ENCODE results near the gene APRT.

Gene APRT

DNA sequence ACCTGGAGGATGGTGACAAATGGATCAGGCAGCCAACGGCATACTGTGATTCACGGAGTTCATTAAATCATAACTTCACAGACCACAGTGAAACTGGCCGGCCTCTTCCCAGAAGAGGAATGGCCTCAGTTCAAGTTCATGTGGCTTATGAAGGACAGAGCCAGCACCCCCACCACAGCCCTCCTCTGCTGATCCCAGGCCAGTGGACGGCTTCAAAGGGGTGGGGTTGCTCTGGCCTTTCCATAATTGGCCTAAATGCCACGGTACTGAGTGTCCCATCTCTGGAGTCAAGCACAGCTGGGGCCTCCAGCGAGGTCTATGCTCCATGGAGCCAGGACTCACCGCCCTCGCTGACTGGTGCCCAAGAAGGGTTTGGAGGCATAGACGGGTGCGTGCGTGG, 23.7 kb upstream of the APRT start:
- TF ChIP-seq, protein P1, sequence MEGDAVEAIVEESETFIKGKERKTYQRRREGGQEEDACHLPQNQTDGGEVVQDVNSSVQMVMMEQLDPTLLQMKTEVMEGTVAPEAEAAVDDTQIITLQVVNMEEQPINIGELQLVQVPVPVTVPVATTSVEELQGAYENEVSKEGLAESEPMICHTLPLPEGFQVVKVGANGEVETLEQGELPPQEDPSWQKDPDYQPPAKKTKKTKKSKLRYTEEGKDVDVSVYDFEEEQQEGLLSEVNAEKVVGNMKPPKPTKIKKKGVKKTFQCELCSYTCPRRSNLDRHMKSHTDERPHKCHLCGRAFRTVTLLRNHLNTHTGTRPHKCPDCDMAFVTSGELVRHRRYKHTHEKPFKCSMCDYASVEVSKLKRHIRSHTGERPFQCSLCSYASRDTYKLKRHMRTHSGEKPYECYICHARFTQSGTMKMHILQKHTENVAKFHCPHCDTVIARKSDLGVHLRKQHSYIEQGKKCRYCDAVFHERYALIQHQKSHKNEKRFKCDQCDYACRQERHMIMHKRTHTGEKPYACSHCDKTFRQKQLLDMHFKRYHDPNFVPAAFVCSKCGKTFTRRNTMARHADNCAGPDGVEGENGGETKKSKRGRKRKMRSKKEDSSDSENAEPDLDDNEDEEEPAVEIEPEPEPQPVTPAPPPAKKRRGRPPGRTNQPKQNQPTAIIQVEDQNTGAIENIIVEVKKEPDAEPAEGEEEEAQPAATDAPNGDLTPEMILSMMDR (conservative IDR thresholded peaks at IDR 0.05): no peak
- H3K27ac ChIP-seq: no peak overlapping the region

DNA sequence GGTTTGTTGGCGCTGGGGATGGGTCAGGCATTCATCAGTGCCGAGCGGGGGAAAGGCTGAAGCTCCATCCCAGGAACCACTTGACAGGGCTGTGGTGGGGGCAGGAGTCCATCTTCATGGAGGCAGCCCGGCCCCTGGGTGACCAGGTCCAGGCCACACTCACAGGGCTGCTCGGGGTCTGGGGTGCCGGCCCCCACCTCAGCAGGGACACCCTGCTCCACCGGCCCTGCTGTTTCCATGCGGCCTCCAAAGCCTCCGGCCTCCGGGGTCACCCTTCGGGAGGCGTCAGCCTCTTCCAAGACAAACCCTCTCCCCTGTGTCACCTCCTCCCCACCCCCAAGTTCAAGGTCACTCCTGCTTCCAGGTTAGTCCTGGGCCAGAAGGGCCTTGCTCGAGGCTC, 22.9 kb upstream of the APRT start:
- H3K27ac ChIP-seq: no peak overlapping the region
- TF ChIP-seq, protein P1 (conservative IDR thresholded peaks at IDR 0.05): no peak

DNA sequence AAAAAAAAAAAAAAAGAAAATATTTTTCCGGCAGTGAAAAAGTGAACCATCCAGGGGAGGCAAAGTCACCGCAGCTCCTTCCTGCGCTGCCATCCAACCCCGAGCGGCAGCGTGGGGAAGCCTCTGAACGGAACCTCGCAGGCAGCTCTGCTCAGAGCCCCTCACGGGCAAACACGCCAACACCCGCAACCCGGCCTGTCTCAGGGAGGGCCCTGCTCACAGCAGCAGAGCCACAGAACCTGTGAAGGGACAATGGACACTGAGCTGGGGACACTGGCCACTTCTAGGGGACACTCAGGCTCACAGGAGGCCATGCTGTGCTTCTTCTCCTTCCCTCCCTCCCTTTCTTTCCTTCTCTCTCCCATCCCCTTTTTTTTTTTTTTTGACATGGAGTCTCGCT, 21.4 kb upstream of the APRT start:
- H3K27ac ChIP-seq: no peak overlapping the region
- TF ChIP-seq, protein P1 (conservative IDR thresholded peaks at IDR 0.05): no peak

DNA sequence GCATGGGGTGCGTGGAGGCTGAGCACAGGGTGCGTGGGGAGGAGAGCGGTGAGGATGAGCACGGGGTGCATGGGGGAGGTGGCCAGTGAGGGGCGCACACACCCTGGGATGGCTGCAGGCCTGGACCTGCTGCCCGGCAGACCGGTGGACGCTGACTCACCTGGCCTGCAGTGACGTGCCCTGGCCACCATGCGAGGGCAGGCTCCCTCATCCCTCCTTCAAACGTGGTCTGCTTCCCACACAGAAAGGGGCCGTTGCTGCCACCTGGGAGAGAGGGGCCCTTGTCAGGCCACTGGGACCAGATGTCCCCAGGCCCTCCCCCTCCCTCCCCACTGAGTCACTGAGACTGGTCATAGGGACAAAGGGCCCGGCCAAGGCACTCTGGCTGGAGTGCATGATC, 20.1 kb upstream of the APRT start:
- no peak overlapping the region for H3K27ac ChIP-seq

DNA sequence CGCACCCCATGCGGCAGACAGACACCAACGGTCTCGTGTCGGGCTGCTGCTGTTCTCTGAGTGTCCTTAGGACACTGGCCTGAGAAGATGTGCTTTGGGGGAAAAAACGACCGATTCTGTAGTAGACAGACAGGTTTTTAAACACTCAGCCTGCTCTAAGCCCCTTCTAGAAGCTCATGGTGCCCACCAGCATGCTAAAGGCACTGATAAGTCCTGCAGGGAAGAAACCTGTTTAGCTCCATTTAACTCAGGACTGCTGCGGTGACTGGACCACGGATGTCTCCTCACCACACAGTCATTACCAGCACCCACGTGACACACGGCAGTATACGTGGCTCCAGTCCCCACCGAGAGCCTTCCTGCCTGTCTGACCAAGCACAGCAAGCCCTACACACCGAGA, 19.1 kb upstream of the APRT start:
- TF ChIP-seq, protein P1 (conservative IDR thresholded peaks at IDR 0.05): no peak
- H3K27ac ChIP-seq: no peak overlapping the region

More for the DNA sequence above, 20.1 kb upstream of the APRT start:
- TF ChIP-seq, protein P1 (conservative IDR thresholded peaks at IDR 0.05): no peak

DNA sequence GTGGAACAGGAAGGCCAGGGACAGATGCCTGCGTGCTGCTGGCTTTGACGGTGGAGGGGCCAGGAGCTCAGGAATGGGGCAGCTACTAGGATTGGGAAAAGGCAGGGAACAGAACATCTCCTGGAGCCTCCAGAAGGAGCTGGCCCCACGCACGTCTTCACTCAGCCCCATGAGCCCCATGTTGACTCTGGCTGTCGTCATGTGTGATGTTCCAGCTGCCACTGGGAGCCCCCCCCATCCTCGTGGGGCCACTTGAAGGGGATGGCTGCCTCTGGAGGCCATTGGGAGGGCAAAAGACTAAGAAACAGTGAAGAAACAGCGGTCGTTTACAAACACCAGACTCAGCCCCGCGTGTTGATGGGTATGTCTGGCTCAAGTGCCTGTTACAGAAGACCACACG, 18.5 kb upstream of the APRT start:
- H3K27ac ChIP-seq: no peak overlapping the region
- TF ChIP-seq, protein P1 (conservative IDR thresholded peaks at IDR 0.05): no peak

DNA sequence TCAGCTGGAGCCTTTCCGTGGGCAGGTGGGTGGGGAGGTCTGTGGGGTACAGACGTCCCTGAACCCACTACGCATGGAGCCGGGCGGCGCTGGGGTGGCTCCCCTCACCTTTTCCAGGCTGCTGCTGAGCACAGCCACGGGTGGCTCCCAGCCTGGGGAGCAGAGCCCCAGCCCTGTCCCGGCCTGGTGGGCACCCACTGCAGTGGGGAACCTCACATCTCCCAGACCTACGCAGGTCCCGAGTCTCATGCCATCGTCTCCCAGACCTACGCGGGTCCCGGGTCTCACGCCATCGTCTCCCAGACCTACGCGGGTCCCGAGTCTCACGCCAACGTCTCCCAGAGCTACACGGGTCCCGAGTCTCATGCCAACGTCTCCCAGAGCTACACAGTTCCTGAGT, 17.0 kb upstream of the APRT start:
- no peak overlapping the region for H3K27ac ChIP-seq
- TF ChIP-seq, protein P1 (conservative IDR thresholded peaks at IDR 0.05): no peak

DNA sequence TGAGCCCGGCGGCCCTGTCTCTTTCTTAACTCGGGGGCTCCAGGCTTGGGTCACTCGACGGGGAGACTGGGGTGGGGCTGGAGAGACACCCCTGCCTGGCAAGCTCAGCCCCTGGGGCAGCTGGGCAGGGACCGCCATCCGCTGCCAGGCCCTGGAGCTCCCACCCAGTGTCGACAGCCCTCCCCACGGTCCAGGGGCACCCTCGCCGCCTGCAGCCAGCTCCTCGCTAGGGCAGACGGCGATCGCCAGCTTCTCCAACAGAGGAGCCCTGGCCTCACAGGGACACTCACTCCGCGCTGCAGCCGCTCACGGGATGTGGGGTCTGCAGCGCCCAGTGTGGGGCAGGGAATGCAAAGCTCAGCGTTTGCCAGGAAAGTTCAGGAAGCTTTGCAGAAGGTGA, 16.0 kb upstream of the APRT start:
- H3K27ac ChIP-seq: no peak overlapping the region
- TF ChIP-seq, protein P1 (conservative IDR thresholded peaks at IDR 0.05): no peak

All from VCaP (cell line).